ENCODE results near the gene KCTD5.

DNA sequence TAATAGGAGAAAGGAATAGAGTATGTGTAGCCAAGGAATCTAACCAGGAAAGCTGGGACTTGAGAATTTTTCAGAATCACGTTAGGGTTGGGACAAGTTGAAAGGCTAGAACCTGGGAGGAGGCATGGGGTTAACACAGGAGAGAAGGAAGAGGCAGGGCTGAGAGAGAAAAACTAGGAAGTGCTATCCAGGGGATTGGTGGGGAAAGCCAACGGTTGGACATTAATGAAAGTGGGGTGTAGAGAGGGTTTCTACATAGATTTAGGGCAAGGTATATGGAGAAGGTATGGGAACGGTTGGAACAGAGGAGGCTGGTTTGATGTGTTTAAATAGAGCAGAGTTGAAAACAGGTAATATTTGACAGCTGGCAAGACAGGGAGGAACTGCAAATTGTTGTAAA lies 72.8 kb downstream of the KCTD5 start:
- TF ChIP-seq CTCF (conservative IDR thresholded peaks at IDR 0.05; ENCODE audit: low read length): no peak
- no peak for TF ChIP-seq EZH2phosphoT487 (IDR thresholded peaks at IDR 0.05; ENCODE audit: borderline replicate concordance)

All from Loucy (cell line).